Activated CD8-positive, alpha-beta memory T cell treated with anti-CD3 and anti-CD28 coated beads for 36 hours (primary cell): ENCODE measurements around the gene GPR39. TPM values are rescaled to one million over a fixed set of nuclear protein-coding genes. Genes with fewer than 3 reads are reported as not detected.

Experiments used
- CTCF ChIA-PET: fragments of 350-600 bp; sonication (Branson Sonifier 250); formaldehyde crosslinking; loops from one replicate; lab custom pipeline; 2021; ENCODE audit warnings: antibody characterized with exemption; lab: Charles Lee
- POLR2A ChIA-PET: fragments of 350-600 bp; sonication (Branson Sonifier 250); formaldehyde crosslinking; loops from one replicate; lab custom pipeline; 2021; ENCODE audit warnings: antibody characterized with exemption; lab: Charles Lee
- total RNA-seq, 2 experiments: library from RNA; stranded (reverse); gene quantifications; one replicate each; pipeline ENCODE4 v1.2.3, GENCODE V29; 2021

GPR39 gene
- total RNA-seq, 2 experiments from 2014 or later, result not detected

- ChIA-PET CTCF (no interaction called here), POLR2A (no interaction called here)
These were observed 130.6 kb downstream of the GPR39 start for GRCh38 chr2:132547090-132547687.

- ChIA-PET CTCF (no interaction called here), POLR2A (no interaction called here)
These were observed 133.5 kb downstream of the GPR39 start for GRCh38 chr2:132549935-132550670.

GRCh38 chr2:132550946-132551345, 134.3 kb downstream of the GPR39 start:
- CTCF ChIA-PET, result no interaction called here

GRCh38 chr2:132557694-132558093, 141.1 kb downstream of the GPR39 start:
- POLR2A ChIA-PET, result no interaction called here
- CTCF ChIA-PET, result no interaction called here

More at GRCh38 chr2:132550946-132551345, 134.3 kb downstream of the GPR39 start:
- POLR2A ChIA-PET, result no interaction called here

GRCh38 chr2:132559326-132559725, 142.7 kb downstream of the GPR39 start:
- POLR2A ChIA-PET, result no interaction called here
- CTCF ChIA-PET, result no interaction called here

GRCh38 chr2:132559921-132560320, 143.3 kb downstream of the GPR39 start:
- POLR2A ChIA-PET, result no interaction called here
- CTCF ChIA-PET, result no interaction called here

GRCh38 chr2:132560562-132560961, 144.0 kb downstream of the GPR39 start:
- CTCF ChIA-PET, result no interaction called here
- POLR2A ChIA-PET, result no interaction called here

GRCh38 chr2:132562245-132562644, 145.6 kb downstream of the GPR39 start:
- ChIA-PET POLR2A (no interaction called here), CTCF (no interaction called here)

- ChIA-PET POLR2A (no interaction called here), CTCF (interaction anchor here (0.6 kb wide), 1 partner anchor 161 kb away, joined by 4 read pairs; no protein-coding TSS in a partner anchor)
These were observed 147.5 kb downstream of the GPR39 start for GRCh38 chr2:132564065-132564464.

GRCh38 chr2:132566379-132566778, 149.8 kb downstream of the GPR39 start:
- POLR2A ChIA-PET, result no interaction called here
- CTCF ChIA-PET, result no interaction called here

- POLR2A ChIA-PET, result no interaction called here
These were observed 151.1 kb downstream of the GPR39 start for GRCh38 chr2:132567682-132568081.

GRCh38 chr2:132568656-132569055, 152.1 kb downstream of the GPR39 start:
- CTCF ChIA-PET, result no interaction called here
- POLR2A ChIA-PET, result no interaction called here

More at GRCh38 chr2:132567682-132568081, 151.1 kb downstream of the GPR39 start:
- CTCF ChIA-PET, result no interaction called here

- POLR2A ChIA-PET, result no interaction called here
- CTCF ChIA-PET, result no interaction called here
These were observed 156.9 kb downstream of the GPR39 start for GRCh38 chr2:132573444-132574007.

- ChIA-PET POLR2A (no interaction called here), CTCF (no interaction called here)
These were observed 161.1 kb downstream of the GPR39 start for GRCh38 chr2:132577686-132578085.

- ChIA-PET CTCF (no interaction called here), POLR2A (no interaction called here)
These were observed 165.0 kb downstream of the GPR39 start for GRCh38 chr2:132581591-132581990.

- POLR2A ChIA-PET, result no interaction called here
- CTCF ChIA-PET, result no interaction called here
These were observed 165.6 kb downstream of the GPR39 start for GRCh38 chr2:132581991-132582738.

- ChIA-PET POLR2A (no interaction called here), CTCF (no interaction called here)
These were observed 167.2 kb downstream of the GPR39 start for GRCh38 chr2:132583666-132584360.

- CTCF ChIA-PET, result no interaction called here
- POLR2A ChIA-PET, result no interaction called here
These were observed 168.6 kb downstream of the GPR39 start for GRCh38 chr2:132584976-132585817.

- POLR2A ChIA-PET, result no interaction called here
- CTCF ChIA-PET, result no interaction called here
These were observed 169.5 kb downstream of the GPR39 start for GRCh38 chr2:132586101-132586511.
